GM12873 (cell line): ENCODE results near the gene ACBD5.

Experiments
- CTCF ChIP-seq: IDR thresholded peaks from 2 replicates; pipeline ENCODE4 v1.5.1; 2012; ENCODE audit warnings: low read depth, mild to moderate bottlenecking, moderate library complexity, low read length, control low read depth; ENCODE audit not compliant: insufficient read depth; ENCODE audit errors: missing control alignments

Gene ACBD5

GRCh38 chr10:27240212-27241009 lies at the start of gene ACBD5:
ACBD5 (minus strand) TSS chr10:27240797; CDS start chr10:27240688, 109 bp downstream.
- no peak for TF ChIP-seq CTCF

DNA sequence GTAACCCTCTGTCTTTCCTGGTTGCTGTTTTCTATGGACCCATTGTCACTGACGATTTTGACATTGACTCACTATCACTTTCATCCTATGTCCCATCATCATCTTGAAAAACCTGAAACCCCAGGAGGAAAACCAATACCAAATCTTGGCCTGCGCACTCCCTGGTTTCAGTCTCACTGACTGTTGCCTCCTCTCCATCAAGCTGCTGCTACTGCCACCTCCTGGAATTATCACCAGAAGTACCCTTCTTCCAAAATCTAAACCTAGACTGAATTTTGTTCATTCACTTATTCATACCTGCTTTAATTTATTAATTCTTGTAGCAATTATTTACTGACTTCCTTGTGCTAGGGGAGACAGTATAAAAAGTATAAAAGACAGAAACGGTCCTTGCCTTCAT lies 44.5 kb upstream of the ACBD5 start:
- peak; percentile 32 for TF ChIP-seq CTCF

GRCh38 chr10:27276581-27276980 lies 36.0 kb upstream of the ACBD5 start:
- TF ChIP-seq CTCF, result no peak

GRCh38 chr10:27258838-27259812 lies 18.5 kb upstream of the ACBD5 start:
- TF ChIP-seq CTCF, result no peak

DNA sequence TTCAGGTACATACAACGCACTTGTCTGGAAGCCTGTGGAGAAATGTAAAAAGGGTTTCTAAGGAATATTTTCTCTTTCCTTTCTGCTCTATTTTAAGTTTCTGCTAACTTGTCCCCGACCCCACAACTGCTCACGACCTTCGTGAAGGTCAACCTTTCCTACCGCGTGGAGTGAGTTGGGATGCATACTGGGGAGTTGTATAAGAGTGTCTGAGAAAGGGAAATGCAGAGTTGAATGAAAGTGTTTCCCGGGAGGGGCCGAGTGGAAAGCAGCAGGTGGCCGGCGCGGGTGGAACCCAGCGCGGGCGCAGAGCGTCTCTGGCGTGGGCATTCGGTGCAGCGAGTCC lies 17.9 kb upstream of the ACBD5 start:
- no peak for TF ChIP-seq CTCF

DNA sequence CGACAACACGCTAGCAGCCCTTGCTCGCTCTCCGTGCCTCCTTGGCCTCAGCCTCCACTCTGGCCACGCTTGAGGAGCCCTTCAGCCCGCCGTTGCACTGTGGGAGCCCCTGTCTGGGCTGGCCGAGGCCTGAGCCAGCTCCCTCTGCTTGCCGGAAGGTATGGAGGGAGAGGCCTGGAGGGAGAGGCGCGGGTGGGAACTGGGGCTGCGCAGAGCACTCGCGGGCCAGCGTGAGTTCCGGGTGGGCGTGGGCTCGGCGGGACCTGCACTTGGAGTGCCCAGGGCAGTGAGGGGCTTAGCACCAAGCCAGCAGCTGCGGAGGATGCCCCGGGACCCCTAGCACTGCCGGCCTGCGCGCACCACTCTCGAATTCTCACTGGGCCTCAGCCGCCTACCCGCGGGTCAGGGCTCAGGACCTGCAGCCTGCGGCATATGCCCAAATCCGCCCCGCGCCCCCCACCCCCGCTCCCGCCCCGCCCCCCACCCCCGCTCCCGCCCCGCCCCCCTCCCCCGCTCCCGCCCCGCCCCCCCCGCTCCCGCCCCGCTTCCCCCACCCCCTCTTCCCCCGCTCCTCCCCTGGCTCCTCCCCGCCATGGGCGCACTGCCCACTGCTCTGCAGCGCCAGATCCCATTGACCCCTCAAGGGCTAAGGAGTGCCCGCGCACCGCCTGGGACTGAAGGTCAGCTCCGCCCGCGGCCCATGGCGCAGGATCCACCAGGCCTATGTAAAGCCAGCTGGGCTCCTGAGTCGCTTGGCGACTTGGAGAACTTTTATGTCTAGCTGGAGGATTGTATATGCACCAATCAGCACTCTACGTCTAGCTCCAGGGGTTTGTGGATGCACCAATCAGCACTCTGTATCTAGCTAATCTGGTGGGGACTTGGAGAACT lies 15.9 kb upstream of the ACBD5 start:
- no peak for TF ChIP-seq CTCF
